GM12872 (cell line): ENCODE data around the gene AEBP2.

Experiments
- TF ChIP-seq, protein P1 (sequence below): IDR thresholded peaks from 3 replicates; pipeline ENCODE4 v1.5.1; 2011; ENCODE audit warnings: low read depth, mild to moderate bottlenecking, low read length, moderate library complexity; ENCODE audit not compliant: insufficient read depth

Gene AEBP2

GRCh38 chr12:19507823-19508222 is 68.5 kb downstream of the AEBP2 start:
- TF ChIP-seq, protein P1, sequence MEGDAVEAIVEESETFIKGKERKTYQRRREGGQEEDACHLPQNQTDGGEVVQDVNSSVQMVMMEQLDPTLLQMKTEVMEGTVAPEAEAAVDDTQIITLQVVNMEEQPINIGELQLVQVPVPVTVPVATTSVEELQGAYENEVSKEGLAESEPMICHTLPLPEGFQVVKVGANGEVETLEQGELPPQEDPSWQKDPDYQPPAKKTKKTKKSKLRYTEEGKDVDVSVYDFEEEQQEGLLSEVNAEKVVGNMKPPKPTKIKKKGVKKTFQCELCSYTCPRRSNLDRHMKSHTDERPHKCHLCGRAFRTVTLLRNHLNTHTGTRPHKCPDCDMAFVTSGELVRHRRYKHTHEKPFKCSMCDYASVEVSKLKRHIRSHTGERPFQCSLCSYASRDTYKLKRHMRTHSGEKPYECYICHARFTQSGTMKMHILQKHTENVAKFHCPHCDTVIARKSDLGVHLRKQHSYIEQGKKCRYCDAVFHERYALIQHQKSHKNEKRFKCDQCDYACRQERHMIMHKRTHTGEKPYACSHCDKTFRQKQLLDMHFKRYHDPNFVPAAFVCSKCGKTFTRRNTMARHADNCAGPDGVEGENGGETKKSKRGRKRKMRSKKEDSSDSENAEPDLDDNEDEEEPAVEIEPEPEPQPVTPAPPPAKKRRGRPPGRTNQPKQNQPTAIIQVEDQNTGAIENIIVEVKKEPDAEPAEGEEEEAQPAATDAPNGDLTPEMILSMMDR: no peak

GRCh38 chr12:19510461-19510860 is 71.2 kb downstream of the AEBP2 start:
- TF ChIP-seq, protein P1: no peak

DNA sequence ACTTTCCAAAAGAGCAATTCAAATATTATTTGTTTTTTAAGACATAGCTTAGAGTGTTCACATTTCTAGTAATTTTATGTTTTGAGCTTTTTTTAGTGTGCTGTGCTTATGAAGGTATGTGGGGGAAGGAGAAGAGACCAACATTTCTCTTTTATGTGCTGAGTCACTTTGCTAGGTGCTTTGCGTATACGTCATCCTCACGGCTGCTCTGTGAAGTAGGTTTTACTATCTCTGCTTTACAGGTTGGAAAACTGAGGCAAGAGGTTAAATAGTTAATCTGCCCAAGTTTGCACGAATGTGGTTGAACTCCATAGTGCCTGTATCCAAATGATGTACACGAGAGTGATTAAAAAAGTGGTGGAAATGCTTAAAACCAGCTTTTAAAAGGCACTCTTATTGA is 75.9 kb downstream of the AEBP2 start:
- TF ChIP-seq, protein P1: no peak

DNA sequence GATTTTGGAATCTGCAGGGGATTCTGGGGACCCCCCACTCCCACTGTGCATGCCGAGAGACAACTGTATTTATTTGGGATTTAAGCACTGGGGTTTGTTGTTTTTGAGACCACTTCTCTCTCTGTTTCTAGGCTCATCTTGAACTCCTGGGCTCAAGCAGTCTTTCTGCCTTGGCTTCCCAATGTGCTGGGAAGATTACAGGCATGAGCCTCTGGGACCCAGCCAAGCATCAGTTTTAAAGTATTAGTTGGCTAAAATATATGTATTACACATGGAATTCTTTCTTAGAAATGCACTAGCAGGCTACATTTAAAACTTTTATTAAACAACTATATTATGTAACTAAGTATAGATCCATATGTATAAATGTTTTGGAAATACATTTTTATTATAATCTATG is 78.3 kb downstream of the AEBP2 start:
- TF ChIP-seq, protein P1: no peak

DNA sequence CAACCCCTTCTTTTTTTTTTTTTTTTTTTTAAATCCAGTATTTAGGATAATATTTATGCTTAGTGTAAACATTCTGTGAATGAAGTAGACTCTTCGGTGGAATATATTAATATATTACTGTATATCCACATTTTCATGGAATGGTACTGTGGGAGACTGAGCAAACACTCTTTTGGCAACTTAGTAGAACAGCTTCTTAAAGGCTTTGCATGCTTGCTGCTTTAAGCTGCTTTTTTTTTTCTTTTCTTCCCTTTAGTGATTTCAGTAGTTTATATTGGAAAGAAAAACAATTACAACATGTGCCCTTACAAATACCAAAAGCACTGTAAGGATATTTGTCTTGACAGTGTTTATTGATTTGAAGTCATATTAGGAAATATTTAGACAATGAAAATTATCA is 78.9 kb downstream of the AEBP2 start:
- TF ChIP-seq, protein P1: no peak

DNA sequence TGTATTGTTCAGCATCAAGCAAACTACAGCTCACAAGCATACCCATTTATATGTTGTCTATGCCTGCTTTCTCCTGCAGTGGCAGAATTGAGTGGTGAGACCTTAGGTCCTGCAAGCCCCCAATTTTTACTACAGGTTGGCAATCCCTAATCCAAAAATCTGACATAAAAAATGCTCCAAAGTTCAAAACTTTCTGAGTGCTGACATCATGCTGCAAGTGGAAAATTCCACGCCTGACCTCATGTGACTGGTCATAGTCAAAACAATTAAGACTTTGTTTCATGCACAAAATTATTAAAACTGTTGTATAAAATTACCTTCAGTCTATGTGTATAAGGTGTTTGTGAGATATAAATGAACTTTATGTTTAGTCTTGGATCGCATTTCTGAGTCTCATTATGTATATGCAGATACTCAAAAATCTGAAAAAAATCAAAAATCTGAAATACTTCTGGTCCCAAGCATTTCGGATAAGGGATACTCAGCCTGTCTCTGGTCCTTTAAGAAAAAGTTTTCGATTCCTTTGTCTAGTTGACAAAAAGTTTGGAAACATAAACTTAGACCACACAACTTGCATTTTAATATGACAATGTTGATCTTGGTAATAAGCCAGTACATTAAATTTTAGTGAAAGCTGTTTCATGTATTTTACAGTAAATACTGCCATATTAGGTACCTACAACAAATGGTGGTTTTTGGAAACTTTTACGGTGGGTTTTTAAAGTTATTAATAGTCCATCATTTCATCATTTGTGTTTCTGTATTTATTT is 81.5 kb downstream of the AEBP2 start:
- TF ChIP-seq, protein P1: no peak

- TF ChIP-seq, protein P1: no peak
These were observed 86.0 kb downstream of the AEBP2 start for GRCh38 chr12:19525274-19525673.

GRCh38 chr12:19527866-19528265 is 88.6 kb downstream of the AEBP2 start:
- TF ChIP-seq, protein P1: no peak
